Progenitor cell of endocrine pancreas (in vitro differentiated cells): ENCODE data around the gene HSPA6. TPM values are rescaled to one million over a fixed set of nuclear protein-coding genes. Genes with fewer than 3 reads are reported as not detected.
"Not testable (repeated sequence)": the region's sequence is repeated elsewhere in the genome, so short reads cannot be mapped to it uniquely, and the experiment has no call there.

Experiments
- DNase-seq: peaks from one replicate; pipeline ENCODE4 v3.0.0; 2021; ENCODE audit warnings: low spot score; ENCODE audit not compliant: unreplicated experiment
- H3K27ac Mint-ChIP-seq: 2 replicates; pipeline ENCODE4 v1.8.0; 2021; ENCODE audit warnings: mild to moderate bottlenecking, moderate library complexity, mixed read lengths
- H3K27me3 Mint-ChIP-seq: 2 replicates; pipeline ENCODE4 v1.8.0; 2021; ENCODE audit warnings: mixed read lengths
- H3K36me3 Mint-ChIP-seq: 2 replicates; pipeline ENCODE4 v1.8.0; 2022; ENCODE audit warnings: mixed read lengths; ENCODE audit not compliant: insufficient read depth
- H3K4me1 Mint-ChIP-seq: 2 replicates; pipeline ENCODE4 v1.8.0; 2021; ENCODE audit warnings: low read depth, mixed read lengths
- H3K4me3 Mint-ChIP-seq: 2 replicates; pipeline ENCODE4 v1.8.0; 2021; ENCODE audit warnings: low read depth, mild to moderate bottlenecking, moderate library complexity, mixed read lengths
- H3K9me3 Mint-ChIP-seq: 2 replicates; pipeline ENCODE4 v1.8.0; 2021; ENCODE audit warnings: low read depth, mixed read lengths
- total RNA-seq: library from RNA; stranded (reverse); gene quantifications from 2 replicates; pipeline ENCODE4 v1.2.1, GENCODE V29; 2021

Gene HSPA6
- total RNA-seq, 1 donor from 2014 or later = not detected

GRCh38 chr1:161563522-161563921 lies 39.2 kb downstream of the HSPA6 start:
- H3K27me3 Mint-ChIP-seq = peaks cover 27% of the 10 kb centered on the region
- H3K4me1 Mint-ChIP-seq, H3K9me3 Mint-ChIP-seq, H3K4me3 Mint-ChIP-seq, H3K36me3 Mint-ChIP-seq, DNase-seq, H3K27ac Mint-ChIP-seq: not testable (repeated sequence)

GRCh38 chr1:161566602-161566960 lies 42.2 kb downstream of the HSPA6 start:
- H3K27ac Mint-ChIP-seq, H3K9me3 Mint-ChIP-seq, H3K4me3 Mint-ChIP-seq, H3K4me1 Mint-ChIP-seq, H3K36me3 Mint-ChIP-seq, DNase-seq: not testable (repeated sequence)
- H3K27me3 Mint-ChIP-seq = peaks cover 21% of the 10 kb centered on the region

- not testable (repeated sequence) for H3K9me3 Mint-ChIP-seq, H3K27ac Mint-ChIP-seq, H3K4me1 Mint-ChIP-seq, H3K4me3 Mint-ChIP-seq, DNase-seq, H3K36me3 Mint-ChIP-seq, H3K27me3 Mint-ChIP-seq
Measured at GRCh38 chr1:161571703-161572102, 47.4 kb downstream of the HSPA6 start.

Other genes with a start within 250 kb of the HSPA6 start
- 4.4 and 4.5 TPM in 2 replicates for gene MPZ, start 214.6 kb upstream of the HSPA6 start, total RNA-seq
- 167 and 190 TPM in 2 replicates for gene SDHC, start 210.2 kb upstream of the HSPA6 start, total RNA-seq
- 0.65 and 1.4 TPM in 2 replicates for gene CFAP126, start 156.7 kb upstream of the HSPA6 start, total RNA-seq
- 0.40 TPM in 1 of 2 replicates, not detected in the other for gene FCGR2A, start 19.1 kb upstream of the HSPA6 start, total RNA-seq
- gene FCGR3A, start 25.3 kb downstream of the HSPA6 start, total RNA-seq = not detected in 2 replicates
- not detected in 2 replicates for gene FCGR3B, start 106.6 kb downstream of the HSPA6 start, total RNA-seq
- 0.36 and 0.55 TPM in 2 replicates for gene FCGR2B, start 138.6 kb downstream of the HSPA6 start, total RNA-seq
- gene FCRLA, start 182.7 kb downstream of the HSPA6 start, total RNA-seq = not detected in 2 replicates
- 0.14 and 0.33 TPM in 2 replicates for gene FCRLB, start 197.0 kb downstream of the HSPA6 start, total RNA-seq
- 29.8 and 31.0 TPM in 2 replicates for gene DUSP12, start 225.2 kb downstream of the HSPA6 start, total RNA-seq
- 20.4 and 21.0 TPM in 2 replicates for gene ATF6, start 241.8 kb downstream of the HSPA6 start, total RNA-seq